Spleen (tissue), 7 donors: ENCODE results near the gene RNF146.
"Not testable (repeated sequence)": the region's sequence is repeated elsewhere in the genome, so short reads cannot be mapped to it uniquely, and the experiment has no call there.

Experiments used
- CTCF ChIP-seq, 11 experiments: fragments of 200-600 bp in 7 of 11; fragments of 450-650 bp in 4 of 11; sonication (generic) in 4 of 11; IDR thresholded peaks in 8 of 11; conservative IDR thresholded peaks in 3 of 11; 1 replicate in 7 of 11; 2 replicates in 4 of 11; pipeline versions ENCODE4 v1.4.0 to v1.8.0; 2016 to 2021; ENCODE audit warnings: antibody characterized with exemption in 11 of 11, inconsistent platforms in 4 of 11, mild to moderate bottlenecking in 1 of 11
- POLR2AphosphoS5 ChIP-seq, 3 donors: sonication (generic); formaldehyde crosslinking; IDR thresholded peaks; one replicate each; pipeline ENCODE4 v1.5.1; 2017; ENCODE audit warnings: antibody characterized with exemption in 3 of 3
- donor health status: DM: no; HTN: no; CAD: no; lungs with moderate emphysema.
- donor health status: DM: no; HTN: no; CAD: no.
- donor health status: DM: no; HTN: no; CAD: no.

DNA sequence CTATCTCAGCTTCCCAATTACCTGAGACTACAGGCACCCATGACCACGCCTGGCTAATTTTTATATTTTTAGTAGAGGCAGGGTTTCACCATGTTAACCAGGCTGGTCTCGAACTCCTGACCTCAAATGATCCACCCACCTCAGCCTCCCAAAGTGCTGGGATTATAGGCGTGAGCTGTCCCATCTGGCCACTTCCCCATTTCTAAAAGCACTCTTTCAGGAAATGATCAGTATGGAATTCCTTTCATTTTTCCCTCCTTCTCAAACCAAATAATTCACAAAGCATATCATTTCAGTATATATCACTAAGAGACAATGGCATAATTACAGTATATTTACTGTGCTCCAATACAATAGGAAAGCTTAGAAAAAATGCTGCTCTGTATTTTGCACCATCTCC lies 64.6 kb downstream of the RNF146 start:
- TF ChIP-seq CTCF (IDR thresholded peaks at IDR 0.05 in 8 of 11, conservative IDR thresholded peaks at IDR 0.05 in 3 of 11); POLR2AphosphoS5 (IDR thresholded peaks at IDR 0.05): not testable (repeated sequence)
